ENCODE measurements around the gene GDF7.

DNA sequence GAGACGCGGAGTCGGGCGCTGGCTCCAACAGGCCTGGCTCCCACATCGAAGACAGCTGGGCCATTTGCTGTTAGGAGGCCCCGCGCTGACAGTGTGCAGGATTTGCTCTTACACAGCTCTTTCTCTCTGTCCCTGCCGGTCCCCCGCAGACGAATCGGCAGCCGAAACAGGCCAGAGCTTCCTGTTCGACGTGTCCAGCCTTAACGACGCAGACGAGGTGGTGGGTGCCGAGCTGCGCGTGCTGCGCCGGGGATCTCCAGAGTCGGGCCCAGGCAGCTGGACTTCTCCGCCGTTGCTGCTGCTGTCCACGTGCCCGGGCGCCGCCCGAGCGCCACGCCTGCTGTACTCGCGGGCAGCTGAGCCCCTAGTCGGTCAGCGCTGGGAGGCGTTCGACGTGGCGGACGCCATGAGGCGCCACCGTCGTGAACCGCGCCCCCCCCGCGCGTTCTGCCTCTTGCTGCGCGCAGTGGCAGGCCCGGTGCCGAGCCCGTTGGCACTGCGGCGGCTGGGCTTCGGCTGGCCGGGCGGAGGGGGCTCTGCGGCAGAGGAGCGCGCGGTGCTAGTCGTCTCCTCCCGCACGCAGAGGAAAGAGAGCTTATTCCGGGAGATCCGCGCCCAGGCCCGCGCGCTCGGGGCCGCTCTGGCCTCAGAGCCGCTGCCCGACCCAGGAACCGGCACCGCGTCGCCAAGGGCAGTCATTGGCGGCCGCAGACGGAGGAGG, 3.5 kb downstream of the GDF7 start:
- TF ChIP-seq CTCF (IDR thresholded peaks at IDR 0.05; ENCODE audit: borderline replicate concordance, extremely low read depth, low read length, poor library complexity, severe bottlenecking) (no peak), EZH2 (IDR thresholded peaks at IDR 0.05; ENCODE audit: borderline replicate concordance, low read depth, low read length, severe bottlenecking) (no peak)
